CD4-positive, alpha-beta T cell treated with Interleukin-1 beta for 1 hour (primary cell): Measurements from ENCODE around the gene ZNF175.

Experiments
- DNase-seq, 2 donors: peaks; one replicate each; pipeline ENCODE4 v3.0.0-alpha.2; 2020 to 2022

Gene ZNF175

DNA sequence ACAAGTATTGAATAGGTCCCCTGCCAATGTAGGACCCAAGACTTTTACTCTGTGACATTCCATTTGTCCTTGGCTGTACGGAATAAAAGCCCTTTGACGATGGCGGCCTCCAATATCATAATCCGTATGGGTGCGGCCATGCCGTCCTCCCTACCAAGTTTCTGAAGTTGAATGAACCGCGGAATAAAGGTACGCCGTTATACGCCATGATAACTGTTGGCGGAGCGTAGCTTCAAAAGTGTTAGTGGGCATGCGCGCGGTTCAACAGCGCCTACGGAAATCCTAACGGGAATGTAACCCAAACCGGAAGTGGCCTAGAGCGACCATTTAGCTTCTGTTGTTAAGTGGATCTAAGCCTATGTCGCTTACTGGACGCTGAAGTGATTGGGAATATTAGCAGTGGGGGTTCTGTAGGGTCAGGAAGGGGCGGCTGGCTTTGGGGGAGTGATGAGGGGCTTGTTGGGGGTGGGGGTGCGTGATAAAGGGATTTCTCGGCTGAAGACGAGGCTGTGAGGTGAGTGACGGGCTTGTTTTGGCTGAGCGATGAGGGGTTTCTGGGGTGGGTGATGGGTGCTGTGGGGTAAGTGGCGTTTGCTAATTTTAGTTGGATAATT lies at the start of gene ZNF175:
Gene ZNF175, plus strand, starts transcription at position 322 of the 614 bp plus-strand sequence. CDS start 2,047 bp downstream, outside the sequence.
- DNase-seq: peak; percentile 88 to 90

DNA sequence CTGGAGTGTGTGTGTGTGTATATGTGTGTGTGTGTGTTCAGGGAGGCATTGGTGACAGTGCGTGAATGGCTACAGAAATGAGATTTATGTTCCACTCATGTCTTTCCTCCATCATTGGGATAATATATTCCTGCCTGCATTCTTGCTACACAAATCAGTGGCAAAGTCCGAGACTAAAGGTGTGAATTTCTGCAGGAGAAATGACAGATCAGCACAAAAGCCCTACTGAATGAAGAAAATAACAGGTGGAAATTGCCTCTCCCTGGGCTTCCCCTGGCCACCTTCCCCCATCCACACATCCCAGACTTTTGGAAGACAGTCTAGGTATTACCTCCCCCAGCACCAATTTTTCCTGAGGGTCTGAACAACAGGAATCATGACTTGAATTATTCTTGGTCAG lies 49.7 kb upstream of the ZNF175 start:
- no peak for DNase-seq

DNA sequence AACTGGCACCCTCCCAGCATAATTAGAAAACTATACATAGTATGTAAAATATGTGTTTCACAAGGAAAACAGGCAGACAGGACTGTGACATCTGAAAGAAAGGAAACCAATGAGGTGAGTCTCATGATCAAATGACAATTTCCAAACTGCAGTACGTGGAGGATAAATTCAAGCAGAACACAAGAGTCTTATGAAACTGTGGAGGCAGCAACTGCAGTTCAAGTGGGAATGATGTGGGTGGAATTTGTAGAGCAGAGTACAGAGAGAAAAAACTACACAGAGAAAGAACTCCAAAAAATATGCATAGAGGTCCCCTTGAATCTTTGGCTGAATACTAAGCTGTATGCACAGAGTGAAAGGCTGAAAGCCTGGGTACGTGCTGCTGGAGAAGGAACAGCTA lies 49.3 kb upstream of the ZNF175 start:
- DNase-seq: no peak

DNA sequence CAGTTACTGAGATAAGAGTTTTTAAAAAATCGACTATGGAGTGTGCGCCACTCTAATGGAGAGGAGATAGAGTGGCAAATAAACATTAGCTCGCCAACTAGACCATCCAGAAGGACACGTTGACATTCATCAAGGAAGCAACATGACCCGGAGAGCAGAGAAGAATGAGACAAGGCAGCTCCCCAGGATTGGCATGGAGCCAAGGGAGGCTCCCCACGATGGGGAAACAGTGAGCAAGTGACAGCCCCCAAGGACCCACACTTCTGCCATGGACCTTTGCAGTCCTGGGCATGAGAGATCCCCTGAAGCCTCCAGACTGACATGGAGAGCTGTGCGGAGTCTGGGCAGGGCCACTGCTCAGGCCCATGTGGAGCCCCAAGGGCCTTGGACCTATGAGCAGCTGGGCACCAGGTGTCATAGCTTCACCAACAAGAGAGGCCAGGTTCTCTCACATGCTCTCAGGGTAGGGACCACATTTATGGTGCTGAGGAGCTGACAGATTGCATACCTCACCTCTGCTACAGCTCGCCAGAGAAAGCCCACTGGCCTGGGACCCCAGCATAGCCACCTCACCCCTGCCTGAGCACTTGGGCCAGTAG lies 46.3 kb upstream of the ZNF175 start:
- no peak for DNase-seq

DNA sequence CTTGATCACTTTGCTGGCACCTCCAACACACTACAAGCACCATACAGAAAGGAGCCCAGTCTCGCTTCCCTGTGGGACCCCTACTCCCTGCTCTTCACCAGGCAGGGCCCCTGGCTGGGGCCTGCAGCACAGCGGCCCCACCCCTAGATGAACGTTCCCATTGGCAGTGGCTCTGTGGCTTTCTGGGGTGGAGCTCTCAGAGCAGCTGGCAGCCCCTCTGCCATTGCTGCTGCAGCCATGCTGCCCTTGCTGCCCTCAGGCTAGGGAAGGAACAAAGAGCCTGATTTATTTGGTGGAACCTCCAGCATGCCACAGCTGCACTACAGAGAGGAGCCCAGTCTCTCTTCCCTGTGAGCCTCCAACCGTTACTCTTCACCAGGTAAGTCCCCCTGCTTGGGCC lies 45.4 kb upstream of the ZNF175 start:
- no peak for DNase-seq

DNA sequence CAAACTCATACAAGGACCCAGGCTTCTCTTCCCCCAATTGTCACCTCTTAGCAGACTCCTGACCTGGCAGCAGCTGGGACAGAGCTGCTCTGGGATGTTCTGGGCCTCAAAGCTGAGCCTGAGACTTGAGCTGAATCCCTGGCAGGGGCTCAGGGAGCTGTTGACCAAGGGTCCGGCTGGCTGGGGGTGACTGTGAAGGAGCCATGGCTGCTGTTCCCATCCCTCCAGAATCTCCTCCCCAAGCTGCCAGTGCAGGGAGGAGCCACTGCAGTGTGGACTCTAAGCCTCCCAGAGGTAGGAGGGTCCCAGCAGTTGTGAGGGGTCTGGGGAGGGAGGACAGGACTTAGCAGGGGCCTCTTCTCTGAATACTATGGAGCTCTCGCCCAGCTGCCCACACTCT lies 41.8 kb upstream of the ZNF175 start:
- DNase-seq: no peak

DNA sequence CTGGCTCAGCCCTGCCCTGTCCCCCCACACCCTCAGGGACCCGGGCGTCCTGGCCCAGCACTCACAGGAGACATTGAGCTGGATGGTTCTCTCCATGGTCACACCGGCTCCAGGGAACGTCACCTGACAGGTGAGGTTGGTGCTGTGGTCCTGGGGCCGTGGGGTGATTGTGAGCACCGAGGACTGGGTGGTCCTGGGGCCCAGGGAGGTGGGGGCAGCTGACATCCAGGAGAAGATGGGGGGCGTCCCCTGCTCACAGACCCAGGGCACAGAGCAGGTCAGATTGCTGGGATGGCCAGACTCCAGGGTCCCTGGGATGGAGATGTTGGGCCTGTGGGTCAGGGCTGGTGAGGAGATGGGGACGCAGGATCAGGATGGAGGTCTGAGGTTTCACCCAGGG lies 40.5 kb upstream of the ZNF175 start:
- DNase-seq: no peak

DNA sequence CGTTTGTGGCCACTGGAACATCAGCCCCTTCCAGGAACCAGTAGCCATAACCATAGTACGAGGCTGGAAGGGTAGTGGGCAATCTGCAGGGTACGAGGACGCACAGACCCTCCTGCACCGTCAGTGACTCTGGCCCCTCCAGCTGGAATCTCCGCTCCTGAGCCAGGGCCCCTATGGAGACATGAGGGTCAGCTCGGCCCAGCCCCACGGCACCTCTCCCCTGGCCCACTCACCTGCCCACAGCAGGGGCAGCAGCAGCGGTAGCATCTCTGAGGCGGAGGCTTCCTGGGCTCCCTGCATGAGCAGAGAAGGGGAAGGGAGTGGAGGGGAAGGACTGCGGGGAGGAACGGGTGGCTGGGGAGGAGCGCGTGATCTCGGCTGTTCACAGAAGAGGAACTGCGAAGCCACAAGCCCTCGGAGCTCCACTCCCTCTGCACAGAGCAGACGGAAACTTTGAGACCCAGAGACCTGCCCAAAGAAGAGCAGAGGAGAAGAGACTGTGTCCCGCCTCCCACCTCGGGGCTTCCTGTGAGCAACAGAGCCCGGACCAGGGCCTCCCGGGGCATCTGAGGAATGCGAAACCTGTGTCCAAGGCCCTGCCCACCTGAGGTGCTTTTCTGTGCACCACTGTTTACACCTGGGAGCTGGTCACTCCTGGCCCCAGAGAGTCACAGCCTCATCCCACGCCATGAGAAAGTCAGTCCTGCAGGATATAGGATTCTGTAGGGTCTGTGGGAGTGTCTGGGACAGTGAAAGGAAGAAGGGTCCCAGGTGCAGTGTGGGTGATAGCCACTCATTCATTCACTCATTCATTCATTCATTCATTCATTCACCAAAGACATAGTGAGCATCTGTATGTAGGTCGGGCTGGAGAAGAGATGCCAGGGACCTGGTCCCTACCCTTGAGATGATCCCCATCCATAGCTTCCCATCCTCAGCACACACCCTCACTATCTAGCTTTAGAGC lies 39.5 kb upstream of the ZNF175 start, which contains the start of gene SIGLEC6:
Gene SIGLEC6, minus strand, starts transcription at position 322 of the 967 bp plus-strand sequence. Its CDS starts 22 bp downstream, at position 300.
- DNase-seq: peak; percentile 22 to 75

DNA sequence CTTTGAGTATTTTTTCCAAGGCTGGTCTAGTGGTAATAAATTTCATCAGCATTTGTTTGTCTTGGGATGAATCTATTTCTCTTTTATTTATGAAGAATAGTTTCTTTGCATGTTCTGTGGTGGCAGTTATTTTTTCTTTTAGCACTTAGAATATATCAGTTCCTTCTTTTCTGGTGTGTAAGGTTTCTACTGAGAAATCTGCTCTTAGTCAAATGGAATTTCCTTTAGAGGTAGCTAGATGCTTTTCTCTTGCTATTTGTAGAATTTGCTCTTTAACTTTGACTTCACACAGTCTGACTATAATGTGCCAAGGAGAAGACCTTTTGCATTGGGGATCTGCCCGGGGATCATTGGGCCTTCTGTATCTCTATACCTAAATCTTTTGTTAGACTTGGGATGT lies 35.5 kb upstream of the ZNF175 start:
- DNase-seq: no peak

DNA sequence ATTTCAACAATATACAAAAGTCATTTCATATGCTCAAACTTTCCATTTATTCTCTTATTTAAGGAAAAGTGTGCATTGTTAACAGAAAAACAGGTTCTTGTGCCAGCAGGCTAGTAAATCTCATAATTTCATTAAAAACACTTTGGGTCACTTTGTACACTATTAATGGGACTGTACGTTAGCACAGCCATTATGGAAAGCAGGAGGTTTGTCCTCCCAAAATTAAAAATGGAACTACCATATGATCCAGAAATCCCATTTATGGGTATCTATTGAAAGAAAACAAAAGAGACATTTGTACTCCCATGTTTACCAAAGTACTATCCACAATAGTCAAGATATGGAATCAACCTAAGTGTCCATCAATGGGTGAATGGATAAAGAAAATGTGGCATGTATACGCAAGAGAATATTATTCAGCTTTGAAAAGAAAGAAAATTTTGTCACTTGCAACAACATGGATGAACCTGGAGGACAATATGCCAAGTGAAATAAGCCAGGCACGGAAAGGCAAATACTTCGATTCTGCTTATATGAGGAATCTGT lies 31.2 kb upstream of the ZNF175 start:
- DNase-seq: no peak

DNA sequence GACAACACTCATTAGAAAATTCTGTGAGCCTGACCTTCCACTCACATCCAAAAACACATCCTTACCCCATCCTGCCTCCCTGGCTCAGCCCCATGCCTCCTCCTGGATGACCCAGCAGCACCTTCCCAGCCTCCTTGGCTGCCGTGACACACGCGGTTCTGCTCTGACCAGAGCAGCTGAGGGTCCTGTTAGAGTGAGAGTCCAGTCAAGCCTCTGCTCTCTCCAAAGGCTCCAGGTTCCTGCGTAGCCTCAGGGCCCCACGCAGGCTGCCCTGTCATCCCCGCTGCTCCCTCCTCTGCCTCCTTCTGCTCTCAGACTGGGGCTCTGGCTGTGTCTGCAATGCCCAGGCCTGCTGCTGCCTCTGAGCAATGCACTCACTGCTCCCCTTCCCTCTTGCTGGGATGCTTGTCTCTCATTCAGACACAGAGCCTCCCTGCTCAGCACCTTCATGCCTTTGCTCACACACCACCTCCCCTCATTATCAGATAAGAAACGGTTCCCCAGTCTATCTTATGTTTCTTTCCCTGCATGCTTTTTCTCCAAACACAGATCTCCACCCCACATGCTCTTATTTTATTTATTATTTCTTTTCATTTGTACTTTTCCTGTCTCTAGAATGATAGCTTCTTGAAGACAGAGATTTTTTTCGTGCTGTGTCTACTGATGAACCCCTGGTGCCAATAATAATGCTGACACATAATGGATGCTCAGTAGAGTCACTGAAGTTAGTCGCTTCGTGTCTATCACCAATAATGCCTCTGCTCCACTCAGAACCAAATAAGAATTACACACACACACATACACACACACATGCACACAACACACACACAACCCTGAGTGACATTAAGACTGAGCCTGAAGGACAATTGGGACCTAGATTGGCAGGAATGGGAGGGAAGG lies 29.4 kb upstream of the ZNF175 start:
- no peak for DNase-seq

DNA sequence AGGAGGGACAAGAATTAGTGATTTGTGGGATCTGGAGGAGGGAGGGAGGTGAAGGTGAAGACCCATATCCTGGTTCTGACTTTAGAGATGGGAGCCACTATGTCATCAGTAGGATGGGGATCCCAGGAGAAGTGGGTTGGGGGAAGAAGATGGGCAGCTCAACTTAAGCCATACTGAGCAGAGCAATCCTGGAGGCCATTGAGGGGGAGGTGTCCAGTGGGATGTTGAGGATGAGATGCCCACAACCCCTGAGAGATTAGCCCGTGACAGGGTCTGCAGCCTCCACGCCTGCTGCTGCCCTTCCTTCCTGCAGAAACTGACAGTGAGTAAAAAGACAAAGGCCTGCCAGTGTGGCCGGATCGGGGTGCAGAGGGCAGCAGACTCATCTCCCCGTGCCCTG lies 28.4 kb upstream of the ZNF175 start:
- DNase-seq: no peak

DNA sequence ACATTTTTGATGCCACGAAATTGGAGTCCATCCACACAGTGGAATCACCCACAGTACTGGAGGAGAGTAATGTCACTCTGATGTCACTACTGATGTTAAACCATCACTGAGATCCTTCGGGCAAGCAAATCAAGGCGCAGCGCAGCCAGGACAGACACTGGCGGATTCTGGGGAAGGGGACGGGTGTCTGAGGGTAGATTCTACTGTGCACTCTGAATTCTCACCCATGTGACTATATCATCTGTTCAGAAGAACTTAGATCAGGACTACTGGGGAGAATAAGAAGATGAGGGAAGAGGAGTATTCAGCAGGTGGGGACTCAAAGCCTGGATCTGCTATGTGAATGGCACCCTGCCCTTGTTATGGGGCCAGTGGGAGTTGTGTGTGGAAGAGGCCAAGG lies 27.0 kb upstream of the ZNF175 start:
- DNase-seq: no peak

DNA sequence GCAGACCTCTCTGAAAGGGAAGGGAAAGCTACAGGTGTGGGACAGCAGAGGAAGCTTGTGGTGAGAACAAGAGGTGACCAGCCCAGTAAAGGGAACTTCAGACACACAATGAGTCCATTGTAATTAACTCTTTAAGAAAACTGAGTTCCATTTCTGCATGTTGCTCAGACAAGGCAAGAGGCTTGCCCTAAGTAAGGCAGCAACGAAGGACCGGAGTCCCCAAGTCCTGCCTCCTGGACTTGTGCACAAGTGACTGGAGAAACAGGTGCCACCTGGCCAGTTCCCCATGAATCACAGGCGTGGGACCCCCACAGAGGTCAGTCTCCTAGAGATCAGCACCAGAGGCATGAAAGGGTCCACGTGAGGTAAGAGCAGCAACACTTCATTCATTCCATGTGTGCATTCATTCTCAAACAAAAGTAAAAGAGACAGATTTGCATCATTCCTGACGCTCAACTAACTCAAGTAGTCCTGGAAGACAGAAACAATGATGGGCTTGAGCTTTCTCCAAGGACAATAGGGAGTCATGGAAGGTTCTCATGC lies 24.9 kb upstream of the ZNF175 start:
- no peak for DNase-seq

DNA sequence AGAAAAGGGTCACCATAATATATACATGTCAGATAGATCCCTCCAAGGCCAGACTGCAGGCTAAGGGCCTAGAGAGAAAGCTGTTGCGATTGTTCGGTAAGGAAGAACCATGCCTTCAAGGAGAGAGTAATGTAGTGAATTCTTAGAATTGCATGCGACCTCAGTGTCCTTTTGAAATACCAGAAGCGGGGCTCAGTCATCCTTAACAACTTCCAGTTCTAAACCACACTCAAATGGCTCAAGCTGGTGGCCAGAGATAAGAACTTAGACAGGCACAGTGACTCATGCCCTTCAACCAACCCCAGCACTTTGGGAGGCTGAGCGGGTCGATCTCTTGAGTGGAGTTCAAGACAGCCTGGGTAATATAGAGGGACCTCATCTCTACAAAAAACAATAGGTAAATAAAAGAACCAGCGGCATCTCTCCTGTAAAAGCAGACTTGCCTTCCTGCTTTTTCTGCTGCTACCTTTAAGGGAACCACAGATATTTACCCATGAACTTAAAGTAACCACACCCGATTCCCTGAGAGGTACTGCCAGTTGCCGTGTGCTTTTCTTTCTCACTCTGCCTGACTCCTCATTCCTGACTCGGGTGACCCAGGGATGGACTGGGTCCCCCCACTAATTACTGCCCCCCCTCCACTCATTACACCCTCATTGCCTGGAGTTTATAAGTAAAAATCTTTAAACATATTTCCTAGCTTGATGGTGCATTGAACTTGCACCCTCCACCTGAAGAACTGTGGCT lies 24.3 kb upstream of the ZNF175 start:
- no peak for DNase-seq

DNA sequence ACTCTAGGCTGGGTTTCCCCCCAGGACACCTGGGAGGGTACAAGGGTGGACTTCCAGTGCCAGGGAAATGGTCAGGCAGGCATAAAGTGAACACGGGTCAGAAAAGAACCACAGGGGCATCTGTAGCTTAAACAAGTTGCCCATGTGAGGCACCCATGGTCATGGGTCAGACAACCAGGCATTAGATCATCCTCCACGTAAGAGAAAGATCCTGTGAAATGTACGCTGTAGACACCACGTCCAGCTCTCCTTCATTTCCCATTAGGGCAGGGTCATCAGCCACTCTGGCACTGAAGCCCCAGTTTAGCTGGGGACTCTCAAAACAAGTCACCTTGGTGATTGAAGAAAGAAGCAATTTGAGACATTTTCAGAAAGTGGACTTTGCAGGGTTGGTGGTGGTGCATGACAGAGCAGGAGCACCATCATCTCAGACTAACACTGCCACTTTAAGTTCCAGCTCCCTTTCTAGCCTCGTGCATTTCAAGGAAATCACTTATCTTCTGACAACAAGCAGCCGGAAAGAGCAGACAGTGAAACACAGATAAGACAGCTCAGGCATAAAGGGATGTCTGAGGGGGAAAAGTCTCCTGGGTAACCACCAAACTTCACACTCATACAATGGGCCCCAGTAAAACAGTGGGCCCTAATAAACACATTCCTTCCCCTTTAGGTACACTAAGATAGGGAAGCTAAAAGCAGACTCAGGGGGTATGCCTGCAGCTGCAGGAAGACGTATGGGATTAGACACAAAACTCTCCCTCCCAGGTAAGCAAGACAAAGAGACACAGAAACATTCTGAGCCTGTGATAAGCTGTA lies 23.5 kb upstream of the ZNF175 start:
- DNase-seq: no peak

DNA sequence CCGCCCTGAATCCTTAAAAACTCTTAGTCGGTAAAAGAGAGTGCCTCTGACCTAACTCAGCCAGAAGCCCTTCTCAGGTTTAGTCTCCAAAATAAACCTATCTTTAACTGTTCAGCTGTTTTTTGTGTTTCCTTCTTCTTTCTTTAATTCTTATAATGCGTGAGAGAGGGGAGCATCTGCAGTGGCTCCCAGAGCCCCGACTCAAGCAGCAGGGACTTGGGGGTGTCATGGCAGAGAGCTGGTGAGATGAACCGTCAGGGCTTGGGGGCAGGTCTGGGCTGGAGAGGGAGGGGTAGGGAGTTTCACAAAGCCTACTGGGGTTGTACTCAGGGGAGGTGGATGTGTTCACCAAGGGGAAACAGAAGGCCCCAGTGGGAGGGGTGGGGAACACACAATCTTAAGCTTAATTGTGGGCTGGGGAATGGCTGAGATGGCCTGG lies 22.9 kb upstream of the ZNF175 start:
- no peak for DNase-seq

DNA sequence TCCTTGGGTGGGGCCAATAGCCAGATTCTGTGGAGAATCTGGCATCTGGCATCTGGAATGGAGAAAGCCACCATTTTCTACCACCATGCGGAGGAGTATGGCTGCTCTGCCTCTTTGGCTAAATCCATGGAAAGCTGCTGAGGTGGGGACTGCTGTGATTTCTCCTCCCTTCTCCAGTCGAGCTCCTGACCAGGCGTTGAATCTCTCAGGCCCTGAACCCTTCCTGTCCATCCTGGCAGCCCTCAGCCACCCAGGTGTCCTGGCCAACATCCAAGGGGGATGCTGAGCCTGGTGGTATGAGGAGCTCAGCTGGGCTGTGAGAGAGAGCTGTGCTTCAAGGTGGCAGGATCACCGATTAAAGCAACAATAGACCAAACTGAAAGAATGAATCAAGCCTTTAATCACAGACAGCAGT lies 22.2 kb upstream of the ZNF175 start:
- DNase-seq: no peak

DNA sequence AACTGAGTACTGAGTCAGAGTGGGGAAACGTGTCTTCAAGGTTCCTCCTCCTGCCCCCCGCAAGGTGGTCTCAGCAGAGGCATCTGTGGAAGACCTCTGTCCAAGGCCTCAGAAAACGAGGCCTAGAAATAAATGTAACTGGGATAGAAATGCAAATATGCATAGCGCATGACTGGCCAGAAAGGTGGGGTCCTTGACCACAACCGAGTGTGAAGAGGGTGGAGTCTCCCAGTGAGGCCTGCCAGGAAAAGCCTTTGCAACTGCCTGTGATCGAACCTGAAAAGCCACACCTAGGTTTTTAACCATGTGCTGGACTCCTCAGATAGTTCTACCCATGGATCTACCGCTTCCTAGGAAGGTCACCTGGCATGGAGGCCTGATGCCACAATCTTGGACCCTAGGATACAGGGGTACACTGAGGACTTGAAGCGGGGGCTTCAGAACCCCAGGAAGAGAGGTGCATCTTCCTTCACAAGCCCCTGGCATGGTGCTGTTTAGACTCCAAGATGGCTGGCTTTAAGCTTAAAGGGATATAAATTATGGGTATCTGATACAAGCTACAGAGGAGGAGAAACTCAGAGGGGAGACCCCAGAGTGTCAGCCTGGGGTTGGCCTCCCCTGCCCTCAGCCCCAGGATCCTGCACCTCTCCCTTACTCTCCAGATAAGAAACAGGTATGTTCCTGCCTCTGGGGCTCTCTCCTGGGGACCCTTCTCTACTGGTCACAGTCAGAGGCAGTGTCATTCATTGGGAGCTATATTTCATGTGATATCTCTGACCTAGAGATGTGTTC lies 21.4 kb upstream of the ZNF175 start:
- no peak for DNase-seq
